GM23338 (cell line): ENCODE results near the gene NIFK. TPM values are rescaled to one million over a fixed set of nuclear protein-coding genes. Genes with fewer than 3 reads are reported as not detected.

Experiments
- ATAC-seq: fragments of 200-7000 bp; cut with Tn5 transposase; 3 replicates; pipeline ENCODE4 v1.9.1; 2020
- DNase-seq: peaks from one replicate; pipeline ENCODE4 v3.0.0-alpha.2; 2015; ENCODE audit warnings: low spot score
- H2AFZ ChIP-seq: fragments of 200-600 bp; sonication (generic); 2 replicates; pipeline ENCODE4 v1.8.0; 2016; ENCODE audit warnings: antibody characterized with exemption, mild to moderate bottlenecking, moderate library complexity
- H3F3A ChIP-seq: fragments of 200-600 bp; sonication (generic); replicated peaks from 2 replicates; pipeline ENCODE4 v1.8.0; 2017; ENCODE audit warnings: antibody characterized with exemption, mixed run types, low read depth
- H3K27ac ChIP-seq: fragments of 200-600 bp; sonication (generic); 2 replicates; pipeline ENCODE4 v1.6.1; 2016; ENCODE audit warnings: low read depth
- H3K27me3 ChIP-seq: fragments of 200-600 bp; sonication (generic); 2 replicates; pipeline ENCODE4 v1.8.0; 2016; ENCODE audit warnings: mild to moderate bottlenecking, mixed run types, moderate library complexity; ENCODE audit not compliant: insufficient read depth
- H3K36me3 ChIP-seq: fragments of 200-600 bp; sonication (generic); 2 replicates; pipeline ENCODE4 v1.8.0; 2016; ENCODE audit warnings: mild to moderate bottlenecking; ENCODE audit not compliant: insufficient read depth
- H3K4me1 ChIP-seq: fragments of 200-600 bp; sonication (generic); 2 replicates; pipeline ENCODE4 v1.8.0; 2016; ENCODE audit warnings: mild to moderate bottlenecking, moderate library complexity; ENCODE audit not compliant: insufficient read depth
- H3K4me2 ChIP-seq: fragments of 200-600 bp; sonication (generic); 2 replicates; pipeline ENCODE4 v1.7.1; 2017; ENCODE audit warnings: mixed run types
- H3K4me3 ChIP-seq: fragments of 200-600 bp; sonication (generic); 2 replicates; pipeline ENCODE4 v1.6.1; 2016; ENCODE audit warnings: mixed run types
- H3K79me2 ChIP-seq: fragments of 200-600 bp; sonication (generic); replicated peaks from 2 replicates; pipeline ENCODE4 v1.8.0; 2017; ENCODE audit warnings: mild to moderate bottlenecking; ENCODE audit not compliant: insufficient read depth
- H3K9me2 ChIP-seq: fragments of 200-600 bp; sonication (generic); 2 replicates; pipeline ENCODE4 v1.8.0; 2017; ENCODE audit not compliant: insufficient read depth
- H4K20me1 ChIP-seq: fragments of 200-600 bp; sonication (generic); replicated peaks from 2 replicates; pipeline ENCODE4 v1.8.0; 2017; ENCODE audit warnings: mild to moderate bottlenecking; ENCODE audit not compliant: insufficient read depth
- H3K27ac Mint-ChIP-seq: 2 replicates; pipeline ENCODE4 v1.8.0; 2020; ENCODE audit warnings: inconsistent platforms, mild to moderate bottlenecking, moderate library complexity, mixed read lengths
- H3K27me3 Mint-ChIP-seq: 3 replicates; pipeline ENCODE4 v1.8.0; 2022; ENCODE audit warnings: low read depth, mild to moderate bottlenecking, moderate library complexity, mixed read lengths, inconsistent platforms; ENCODE audit not compliant: insufficient read depth, poor library complexity
- H3K36me3 Mint-ChIP-seq: 3 replicates; pipeline ENCODE4 v1.8.0; 2021; ENCODE audit warnings: low read depth, mild to moderate bottlenecking, inconsistent platforms, moderate library complexity, mixed read lengths
- H3K4me1 Mint-ChIP-seq: 3 replicates; pipeline ENCODE4 v1.8.0; 2020; ENCODE audit warnings: mild to moderate bottlenecking, inconsistent platforms, mixed read lengths
- H3K4me3 Mint-ChIP-seq: 3 replicates; pipeline ENCODE4 v1.8.0; 2021; ENCODE audit warnings: moderate library complexity, mild to moderate bottlenecking, inconsistent platforms, mixed read lengths
- H3K9me3 Mint-ChIP-seq: 3 replicates; pipeline ENCODE4 v1.8.0; 2020; ENCODE audit warnings: moderate library complexity, mild to moderate bottlenecking, inconsistent platforms, mixed read lengths
- EZH2 ChIP-seq: fragments of 200-600 bp; sonication (generic); IDR thresholded peaks from one replicate; pipeline ENCODE4 v1.8.0; 2017; ENCODE audit warnings: antibody characterized with exemption, mild to moderate bottlenecking, low read depth; ENCODE audit not compliant: unreplicated experiment
- EZH2phosphoT487 ChIP-seq: fragments of 200-600 bp; sonication (generic); IDR thresholded peaks from one replicate; pipeline ENCODE4 v1.8.1; 2018; ENCODE audit warnings: antibody characterized with exemption; ENCODE audit not compliant: unreplicated experiment
- JUNB ChIP-seq: IDR thresholded peaks from one replicate; pipeline ENCODE4 v1.6.1; 2016; ENCODE audit warnings: antibody characterized with exemption; ENCODE audit not compliant: unreplicated experiment
- NANOG ChIP-seq: IDR thresholded peaks from 2 replicates; pipeline ENCODE4 v1.6.1; 2016; ENCODE audit warnings: antibody characterized with exemption, borderline replicate concordance
- POLR2AphosphoS5 ChIP-seq: IDR thresholded peaks from 2 replicates; pipeline ENCODE4 v1.6.1; 2016; ENCODE audit warnings: antibody characterized with exemption, low read depth
- REST ChIP-seq: IDR thresholded peaks from one replicate; pipeline ENCODE4 v1.6.1; 2018; ENCODE audit warnings: antibody characterized with exemption; ENCODE audit not compliant: unreplicated experiment
- ZNF114 ChIP-seq: fragments of 250-450 bp; sonication (Bioruptor Pico); IDR thresholded peaks from 2 replicates; pipeline ENCODE4 v1.5.0; 2020; ENCODE audit warnings: mild to moderate bottlenecking, moderate library complexity
- ZNF462 ChIP-seq: fragments of 250-450 bp; sonication (Bioruptor Pico); IDR thresholded peaks from 2 replicates; pipeline ENCODE4 v1.5.0; 2020; ENCODE audit warnings: mild to moderate bottlenecking, moderate library complexity
- polyA plus RNA-seq: library from polyadenylated mRNA; unstranded; fragments of >200 nt; fragmentation: Nextera tagmentation; extraction: Ambion mirVana; gene quantifications from 2 replicates; pipeline ENCODE4 v1.2.1, GENCODE V29; 2016
- total RNA-seq: library from RNA; depleted of rRNA; stranded (reverse); fragments of >200 nt; shearing (Covaris generic); gene quantifications from 2 replicates; pipeline ENCODE4 v1.2.3, GENCODE V29; 2014
- TF ChIP-seq, protein P1 (sequence below), 2 experiments: fragments of 200-600 bp in 1 of 2; sonication (generic) in 1 of 2; conservative IDR thresholded peaks; 2 replicates each; pipeline versions ENCODE4 v1.5.1 to v1.6.1; 2016 to 2017; ENCODE audit warnings: antibody characterized with exemption in 2 of 2, low read depth in 2 of 2, mild to moderate bottlenecking in 2 of 2, moderate library complexity in 1 of 2
- TF ChIP-seq, protein P2 (sequence below): IDR thresholded peaks from 2 replicates; pipeline ENCODE4 v1.6.1; 2016; ENCODE audit warnings: antibody characterized with exemption

Gene NIFK
- total and polyA plus RNA-seq, 2 experiments from 2014 or later, result 106 to 289 TPM

- no peak for ATAC-seq
- H3K36me3 Mint-ChIP-seq, result peaks cover 16% of the 10 kb centered on the region
- Histone ChIP-seq H3K4me2 (no peak overlapping the region), H3F3A (0 out of 2 replicates have a peak, but pooled peaks cover 6% of the 10 kb centered on the region), H3K4me3 (no peak overlapping the region), H3K27me3 (no peaks in the 10 kb centered on the region), H3K4me1 (peaks cover 25% of the 10 kb centered on the region), H4K20me1 (no peaks in the 10 kb centered on the region), H3K79me2 (no peaks in the 10 kb centered on the region), H3K9me2 (no peaks in the 10 kb centered on the region), H3K27ac (no peak overlapping the region), H3K36me3 (no peaks in the 10 kb centered on the region), H2AFZ (no peak overlapping the region)
- H3K27ac Mint-ChIP-seq, result no peak overlapping the region
- H3K4me3 Mint-ChIP-seq, result no peak overlapping the region
- H3K9me3 Mint-ChIP-seq, result peaks cover 11% of the 10 kb centered on the region
- DNase-seq, result no peak
- H3K27me3 Mint-ChIP-seq, result peaks cover 12% of the 10 kb centered on the region
- TF ChIP-seq JUNB (no peak), EZH2phosphoT487 (no peak), REST (no peak), POLR2AphosphoS5 (no peak), NANOG (no peak), ZNF114 (CRISPR knock-in tag) (no peak), EZH2 (no peak), ZNF462 (CRISPR knock-in tag) (no peak)
- TF ChIP-seq, protein P1, sequence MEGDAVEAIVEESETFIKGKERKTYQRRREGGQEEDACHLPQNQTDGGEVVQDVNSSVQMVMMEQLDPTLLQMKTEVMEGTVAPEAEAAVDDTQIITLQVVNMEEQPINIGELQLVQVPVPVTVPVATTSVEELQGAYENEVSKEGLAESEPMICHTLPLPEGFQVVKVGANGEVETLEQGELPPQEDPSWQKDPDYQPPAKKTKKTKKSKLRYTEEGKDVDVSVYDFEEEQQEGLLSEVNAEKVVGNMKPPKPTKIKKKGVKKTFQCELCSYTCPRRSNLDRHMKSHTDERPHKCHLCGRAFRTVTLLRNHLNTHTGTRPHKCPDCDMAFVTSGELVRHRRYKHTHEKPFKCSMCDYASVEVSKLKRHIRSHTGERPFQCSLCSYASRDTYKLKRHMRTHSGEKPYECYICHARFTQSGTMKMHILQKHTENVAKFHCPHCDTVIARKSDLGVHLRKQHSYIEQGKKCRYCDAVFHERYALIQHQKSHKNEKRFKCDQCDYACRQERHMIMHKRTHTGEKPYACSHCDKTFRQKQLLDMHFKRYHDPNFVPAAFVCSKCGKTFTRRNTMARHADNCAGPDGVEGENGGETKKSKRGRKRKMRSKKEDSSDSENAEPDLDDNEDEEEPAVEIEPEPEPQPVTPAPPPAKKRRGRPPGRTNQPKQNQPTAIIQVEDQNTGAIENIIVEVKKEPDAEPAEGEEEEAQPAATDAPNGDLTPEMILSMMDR (conservative IDR thresholded peaks at IDR 0.05; ENCODE audit: low read depth in 2 of 2), result no peak
- TF ChIP-seq, protein P2, sequence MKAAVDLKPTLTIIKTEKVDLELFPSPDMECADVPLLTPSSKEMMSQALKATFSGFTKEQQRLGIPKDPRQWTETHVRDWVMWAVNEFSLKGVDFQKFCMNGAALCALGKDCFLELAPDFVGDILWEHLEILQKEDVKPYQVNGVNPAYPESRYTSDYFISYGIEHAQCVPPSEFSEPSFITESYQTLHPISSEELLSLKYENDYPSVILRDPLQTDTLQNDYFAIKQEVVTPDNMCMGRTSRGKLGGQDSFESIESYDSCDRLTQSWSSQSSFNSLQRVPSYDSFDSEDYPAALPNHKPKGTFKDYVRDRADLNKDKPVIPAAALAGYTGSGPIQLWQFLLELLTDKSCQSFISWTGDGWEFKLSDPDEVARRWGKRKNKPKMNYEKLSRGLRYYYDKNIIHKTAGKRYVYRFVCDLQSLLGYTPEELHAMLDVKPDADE, result no peak
- peaks cover 16% of the 10 kb centered on the region for H3K4me1 Mint-ChIP-seq
These were observed 47.9 kb downstream of the NIFK start for GRCh38 chr2:121688820-121689219.
